ENCODE data around the gene KCNQ1. TPM values are rescaled to one million over a fixed set of nuclear protein-coding genes. Genes with fewer than 3 reads are reported as not detected.

The KCNQ1 gene
- total and polyA plus RNA-seq, 2 donors (not counting 3 experiments of a cell fraction or from before 2014, with no cell fraction given): 0.07 to 0.09 TPM

DNA sequence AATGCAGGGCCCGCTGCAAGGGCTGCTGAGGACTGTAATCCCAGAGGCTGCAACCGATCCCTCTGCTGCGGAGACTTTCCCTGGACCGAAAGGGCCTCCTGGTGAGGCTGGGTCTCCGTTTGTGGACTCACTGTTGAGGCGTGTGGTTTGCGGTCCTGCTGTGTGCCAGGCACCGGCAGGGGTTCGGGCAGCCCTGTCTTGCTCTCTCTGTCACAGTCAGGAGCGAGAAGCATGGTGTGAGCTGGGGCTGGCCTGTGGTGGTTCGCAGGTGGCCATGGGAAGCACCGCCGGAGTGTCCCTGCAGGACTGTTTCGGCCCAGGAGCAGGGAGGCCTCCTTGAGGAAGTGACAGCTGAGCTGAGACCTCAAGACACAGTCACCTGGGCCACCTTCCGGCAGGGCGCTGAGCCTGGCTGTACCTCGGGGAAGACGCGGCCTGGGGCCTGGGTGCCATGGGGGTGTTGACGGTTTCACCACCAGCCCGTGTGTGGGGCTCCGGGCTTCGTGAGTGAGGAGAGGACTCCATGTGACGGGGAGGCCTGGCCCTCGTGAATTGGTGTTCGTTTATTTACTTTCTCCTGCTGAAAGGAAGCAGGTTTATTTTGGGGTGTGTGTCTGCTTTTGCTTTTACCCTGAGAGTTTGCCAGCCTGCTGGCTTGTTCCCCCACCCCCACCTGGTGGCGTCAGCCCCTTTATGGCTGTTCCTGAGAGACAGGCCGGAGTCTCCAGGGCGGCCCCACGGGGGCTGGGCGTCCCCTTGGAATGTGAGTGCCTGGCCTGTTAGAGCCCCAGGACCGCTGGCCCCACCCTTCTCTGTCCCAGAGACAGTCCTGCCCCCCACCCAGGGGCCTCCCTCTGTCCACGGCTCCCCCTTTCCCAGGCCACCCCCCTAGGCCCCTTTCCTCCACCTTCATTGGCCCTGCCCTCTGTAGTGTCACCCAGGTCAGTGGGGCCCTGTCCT, 132.5 kb downstream of the KCNQ1 start:
- no peak overlapping the region for H3K4me3 ChIP-seq (replicated peaks in 1 of 3; ENCODE audit: insufficient read depth in 1 of 3, low read depth in 1 of 3, low read length in 3 of 3)
- H3K4me1 ChIP-seq (ENCODE audit: control insufficient read depth, extremely low read depth, insufficient read depth, low read length): no peaks in the 10 kb centered on the region
- H3K4me2 ChIP-seq (ENCODE audit: insufficient read depth, low read length): no peak overlapping the region
- no peak overlapping the region for H2AFZ ChIP-seq (ENCODE audit: low read depth, low read length)
- no peaks in the 10 kb centered on the region for H3K36me3 ChIP-seq (ENCODE audit: control insufficient read depth in 2 of 2, extremely low read depth in 1 of 2, insufficient read depth in 2 of 2, low read length in 2 of 2)
- H3K79me2 ChIP-seq (ENCODE audit: control insufficient read depth, insufficient read depth, low read length): no peaks in the 10 kb centered on the region
- no peak overlapping the region for H3K9ac ChIP-seq (replicated peaks; ENCODE audit: extremely low read depth, insufficient read depth, low read length)
- TF ChIP-seq MYC (IDR thresholded peaks at IDR 0.05; ENCODE audit: low read depth, low read length) (no peak), CTCF (IDR thresholded peaks at IDR 0.05; ENCODE audit: extremely low read depth in 1 of 2, insufficient read depth in 1 of 2, low read depth in 1 of 2, low read length in 2 of 2) (no peak), FOS (IDR thresholded peaks at IDR 0.05; ENCODE audit: borderline replicate concordance, insufficient read depth, low read length) (no peak), POLR2AphosphoS5 (IDR thresholded peaks at IDR 0.05; ENCODE audit: insufficient read depth, low read depth, low read length) (no peak), GATA2 (IDR thresholded peaks at IDR 0.05; ENCODE audit: insufficient read depth, insufficient read length, low read depth, low read length) (no peak), EZH2 (IDR thresholded peaks at IDR 0.05; ENCODE audit: borderline replicate concordance, low read depth, low read length, severe bottlenecking) (no peak), JUN (IDR thresholded peaks at IDR 0.05; ENCODE audit: borderline replicate concordance, insufficient read depth, insufficient read length, low read depth) (no peak), POLR2A (IDR thresholded peaks at IDR 0.05; ENCODE audit: low read depth, low read length) (no peak)
- TF ChIP-seq, protein P1, sequence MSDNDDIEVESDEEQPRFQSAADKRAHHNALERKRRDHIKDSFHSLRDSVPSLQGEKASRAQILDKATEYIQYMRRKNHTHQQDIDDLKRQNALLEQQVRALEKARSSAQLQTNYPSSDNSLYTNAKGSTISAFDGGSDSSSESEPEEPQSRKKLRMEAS (IDR thresholded peaks at IDR 0.05; ENCODE audit: insufficient read depth, insufficient read length): no peak
- H4K20me1 ChIP-seq (replicated peaks; ENCODE audit: control insufficient read depth, extremely low read depth, insufficient read depth, low read length): no peaks in the 10 kb centered on the region
- H3K27me3 ChIP-seq (ENCODE audit: control insufficient read depth in 2 of 2, insufficient read depth in 2 of 2, low read length in 2 of 2): no peaks in the 10 kb centered on the region
- no TSS peak for BruUV-seq (replicated peaks)
- CTCF ChIA-PET: no interaction called here
- no peak for FAIRE-seq
- intact Hi-C loops (cut with micrococcal nuclease) (no loop called here), dilution Hi-C loops (cut with MboI; ENCODE audit: extremely low pct_ligation_motif_present, low sequenced_read_pairs) (no loop called here)
- no peak overlapping the region for H3K27ac ChIP-seq (ENCODE audit: insufficient read depth, low read depth, low read length)
- H3K9me3 ChIP-seq (replicated peaks; ENCODE audit: control insufficient read depth, insufficient read depth, low read length): no peaks in the 10 kb centered on the region
- no peak for DNase-seq (ENCODE audit: low read depth, low spot score)
- POLR2A ChIA-PET: no interaction called here
- no peaks in the 10 kb centered on the region for H3K9me1 ChIP-seq (replicated peaks; ENCODE audit: control insufficient read depth, extremely low read depth, insufficient read depth, low read length)
